ENCODE measurements around the gene TMEFF2. TPM values are rescaled to one million over a fixed set of nuclear protein-coding genes. Genes with fewer than 3 reads are reported as not detected.

The TMEFF2 gene
- total and polyA plus RNA-seq, 2 experiments from 2014 or later: 1.7 to 2.2 TPM

- H3K4me1 Mint-ChIP-seq: peaks cover 25% of the 10 kb centered on the region
- H3K4me3 Mint-ChIP-seq: no peak overlapping the region
- DNase-seq (ENCODE audit: low spot score) (no peak), ATAC-seq (no peak)
- no peaks in the 10 kb centered on the region for H3K79me2 ChIP-seq (replicated peaks; ENCODE audit: insufficient read depth)
- H3F3A ChIP-seq (replicated peaks; ENCODE audit: low read depth): 0 out of 2 replicates have a peak, but pooled peaks cover 7% of the 10 kb centered on the region
- no peak overlapping the region for H2AFZ ChIP-seq
- no peaks in the 10 kb centered on the region for H3K27me3 Mint-ChIP-seq (ENCODE audit: insufficient read depth, low read depth, poor library complexity)
- no peak overlapping the region for H3K4me2 ChIP-seq
- peaks cover 24% of the 10 kb centered on the region for H3K4me1 ChIP-seq (ENCODE audit: insufficient read depth)
- no peak overlapping the region for H3K27ac ChIP-seq (ENCODE audit: low read depth)
- no peaks in the 10 kb centered on the region for H3K9me3 Mint-ChIP-seq
- H3K9me2 ChIP-seq (ENCODE audit: insufficient read depth): peaks cover 8% of the 10 kb centered on the region
- TF ChIP-seq JUNB (IDR thresholded peaks at IDR 0.05; ENCODE audit: unreplicated experiment) (no peak), REST (IDR thresholded peaks at IDR 0.05; ENCODE audit: unreplicated experiment) (no peak), ZNF114 (CRISPR knock-in tag; IDR thresholded peaks at IDR 0.05) (no peak), ZNF462 (CRISPR knock-in tag; IDR thresholded peaks at IDR 0.05) (no peak), CREB1 (CRISPR knock-in tag; IDR thresholded peaks at IDR 0.05; ENCODE audit: low read depth) (no peak), STAT1 (IDR thresholded peaks at IDR 0.05; ENCODE audit: unreplicated experiment) (no peak), ZNF331 (CRISPR knock-in tag; IDR thresholded peaks at IDR 0.05; ENCODE audit: low read depth) (no peak), EZH2phosphoT487 (IDR thresholded peaks at IDR 0.05; ENCODE audit: unreplicated experiment) (no peak), CTCF (conservative IDR thresholded peaks at IDR 0.05; ENCODE audit: low read depth in 2 of 2) (no peak), EZH2 (IDR thresholded peaks at IDR 0.05; ENCODE audit: low read depth, unreplicated experiment) (no peak), ETS1 (IDR thresholded peaks at IDR 0.05) (no peak), NANOG (IDR thresholded peaks at IDR 0.05; ENCODE audit: borderline replicate concordance) (no peak), POLR2AphosphoS5 (IDR thresholded peaks at IDR 0.05; ENCODE audit: low read depth) (no peak)
- H3K36me3 ChIP-seq (ENCODE audit: insufficient read depth): no peaks in the 10 kb centered on the region
- H4K20me1 ChIP-seq (replicated peaks; ENCODE audit: insufficient read depth): no peaks in the 10 kb centered on the region
- no peaks in the 10 kb centered on the region for H3K27me3 ChIP-seq (ENCODE audit: insufficient read depth)
- no peaks in the 10 kb centered on the region for H3K36me3 Mint-ChIP-seq (ENCODE audit: low read depth)
- H3K4me3 ChIP-seq: no peak overlapping the region
- no peak overlapping the region for H3K27ac Mint-ChIP-seq
These were observed 265.4 kb downstream of the TMEFF2 start for GRCh38 chr2:191929288-191929687.
